ENCODE results near the gene KRT33A. TPM values are rescaled to one million over a fixed set of nuclear protein-coding genes. Genes with fewer than 3 reads are reported as not detected.

The KRT33A gene
- total and polyA plus RNA-seq, 2 of the 8 experiments (the other 6 are each of a cell fraction or from before 2014, with no cell fraction given), result not detected

DNA sequence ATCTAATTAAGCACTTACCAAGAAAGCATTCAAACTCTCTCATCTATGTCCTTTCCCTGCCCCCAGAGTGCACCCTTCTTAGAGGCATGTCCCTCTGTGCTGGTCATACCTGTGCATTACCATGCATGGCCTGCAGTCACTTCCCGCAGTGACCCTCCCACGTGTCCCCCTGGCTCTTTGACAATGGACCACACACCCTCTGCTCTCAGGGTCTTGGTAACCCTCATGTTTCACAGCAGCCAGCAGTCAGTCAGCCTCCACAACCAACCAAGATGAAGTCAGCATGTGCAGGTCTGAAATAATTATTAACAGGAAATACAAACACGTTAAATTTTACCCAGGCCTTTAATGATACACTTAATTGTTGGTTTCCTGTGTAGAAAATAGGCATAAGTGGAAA is 10.1 kb downstream of the KRT33A start:
- Histone ChIP-seq H3K9ac (replicated peaks in 1 of 4; ENCODE audit: extremely low read depth in 1 of 4, low read depth in 3 of 4, low read length in 3 of 4) (no peak overlapping the region), H3K79me1 (ENCODE audit: low read depth, low read length) (no peaks in the 10 kb centered on the region), H3K79me2 (ENCODE audit: control insufficient read depth in 1 of 2, insufficient read depth in 2 of 2, low read length in 2 of 2) (no peaks in the 10 kb centered on the region), H2BK120ac (replicated peaks; ENCODE audit: low read depth, low read length) (no peak overlapping the region), H3K27ac (ENCODE audit: low read depth, low read length) (no peak overlapping the region), H3K36me3 (ENCODE audit: control insufficient read depth in 2 of 4, insufficient read depth in 4 of 4, low read length in 3 of 4) (no peaks in the 10 kb centered on the region), H3K4me3 (ENCODE audit: extremely low read depth in 1 of 4, insufficient read depth in 2 of 4, low read depth in 3 of 4, low read length in 4 of 4) (no peak overlapping the region), H4K8ac (ENCODE audit: extremely low read depth, insufficient read depth, low read length) (no peak overlapping the region), H2BK15ac (ENCODE audit: low read length) (no peak overlapping the region), H4K20me1 (replicated peaks in 1 of 2; ENCODE audit: control insufficient read depth in 1 of 2, insufficient read depth in 2 of 2, low read length in 2 of 2) (no peaks in the 10 kb centered on the region), H3K18ac (ENCODE audit: extremely low read depth, low read length) (no peak overlapping the region), H3K9me3 (ENCODE audit: insufficient read depth in 2 of 2, low read depth in 1 of 2, low read length in 1 of 2) (peaks cover 0 to 10% of the 10 kb centered on the region in 2 experiments; a peak in 2 of 4 replicates), H4K91ac (replicated peaks; ENCODE audit: insufficient read length, low read length) (no peak overlapping the region), H2BK5ac (ENCODE audit: low read depth, low read length) (no peak overlapping the region), H3K23me2 (ENCODE audit: low read depth, low read length) (no peaks in the 10 kb centered on the region), H3K4me1 (replicated peaks in 1 of 4; ENCODE audit: control insufficient read depth in 3 of 4, insufficient read depth in 4 of 4, low read length in 3 of 4) (no peaks in the 10 kb centered on the region), H3K56ac (replicated peaks; ENCODE audit: insufficient read length, low read depth, low read length) (no peak overlapping the region), H3K4ac (replicated peaks; ENCODE audit: insufficient read length, low read depth, low read length) (no peak overlapping the region), H4K5ac (ENCODE audit: insufficient read length, low read depth, low read length) (no peak overlapping the region), H2BK20ac (ENCODE audit: low read length) (no peak overlapping the region), H3K4me2 (ENCODE audit: insufficient read depth in 1 of 2, low read depth in 2 of 2, low read length in 2 of 2) (no peak overlapping the region), H3K23ac (ENCODE audit: insufficient read length) (no peak overlapping the region), H3K27me3 (replicated peaks in 1 of 4; ENCODE audit: control insufficient read depth in 3 of 4, extremely low read depth in 1 of 4, insufficient read depth in 3 of 4, low read length in 3 of 4) (no peaks in the 10 kb centered on the region), H2BK12ac (ENCODE audit: low read depth, low read length) (no peak overlapping the region), H2AFZ (ENCODE audit: low read length) (no peak overlapping the region), H3K14ac (ENCODE audit: insufficient read length) (no peak overlapping the region), H2AK5ac (ENCODE audit: low read depth, low read length) (no peak overlapping the region)
- TF ChIP-seq PHF8 (conservative IDR thresholded peaks at IDR 0.05; ENCODE audit: low read depth, low read length) (no peak), SAP30 (IDR thresholded peaks at IDR 0.05; ENCODE audit: insufficient read depth, insufficient replicate concordance, low read length) (no peak), YY1 (IDR thresholded peaks at IDR 0.05; ENCODE audit: low read depth, low read length) (no peak), KDM5A (IDR thresholded peaks at IDR 0.05; ENCODE audit: low read length) (no peak), TBP (IDR thresholded peaks at IDR 0.05; ENCODE audit: low read depth, low read length) (no peak), POU5F1 (IDR thresholded peaks at IDR 0.05; ENCODE audit: low read depth, low read length) (no peak), CTBP2 (IDR thresholded peaks at IDR 0.05; ENCODE audit: borderline replicate concordance, insufficient read depth, insufficient read length, low read length) (no peak), ATF3 (IDR thresholded peaks at IDR 0.05; ENCODE audit: insufficient read depth, low read depth, low read length) (no peak), KDM4A (IDR thresholded peaks at IDR 0.05; ENCODE audit: low read depth, low read length, severe bottlenecking) (no peak), POLR2A (IDR thresholded peaks at IDR 0.05; ENCODE audit: control extremely low read depth in 1 of 2, low read depth in 2 of 2, low read length in 2 of 2) (no peak), RAD21 (IDR thresholded peaks at IDR 0.05 in 1 of 2, conservative IDR thresholded peaks at IDR 0.05 in 1 of 2; ENCODE audit: low read depth in 2 of 2, low read length in 2 of 2) (no peak)
- WGBS, 2 experiments (ENCODE audit: extremely low coverage in 1 of 2, insufficient coverage in 1 of 2, insufficient read length in 1 of 2, insufficient replicate concordance in 2 of 2, low coverage in 1 of 2, low lambda C conversion rate in 2 of 2, missing lambda C conversion rate in 1 of 2), result 87% methylated on average over 3 of the region's 3 CpGs; no CpG with 5 or more reads in 1 of the 2 experiments
- ChIA-PET CTCF (ENCODE audit: partially characterized antibody) (interaction anchor here (0.6 to 1.5 kb wide), 5 partner anchors 9 to 301 kb away, joined by 3 to 6 read pairs (median 4); no protein-coding TSS in a partner anchor), POLR2A (ENCODE audit: partially characterized antibody) (interaction anchor here (1.0 kb wide), 1 partner anchor 27 kb away, joined by 3 read pairs; no protein-coding TSS in a partner anchor)
- peak in 1 of 2 experiments; percentile 27 for DNase-seq (ENCODE audit: low read depth in 1 of 2, low spot score in 2 of 2)
- FAIRE-seq, result no peak

Data from H1 (cell line).